A673 (cell line): ENCODE data around the gene C2orf72.

Experiments used
- CTCF ChIP-seq: fragments of 300-800, 200-600 bp; sonication (generic); conservative IDR thresholded peaks from 2 replicates; pipeline ENCODE4 v1.5.1; 2017; ENCODE audit warnings: low read depth, mild to moderate bottlenecking, antibody characterized with exemption, low read length, moderate library complexity, mixed read lengths
- EZH2 ChIP-seq: fragments of 200-600 bp; sonication (generic); IDR thresholded peaks from 2 replicates; pipeline ENCODE4 v1.6.1; 2017; ENCODE audit warnings: borderline replicate concordance, low read depth, mild to moderate bottlenecking, mixed read lengths, antibody characterized with exemption, low read length; ENCODE audit not compliant: poor library complexity, severe bottlenecking

DNA sequence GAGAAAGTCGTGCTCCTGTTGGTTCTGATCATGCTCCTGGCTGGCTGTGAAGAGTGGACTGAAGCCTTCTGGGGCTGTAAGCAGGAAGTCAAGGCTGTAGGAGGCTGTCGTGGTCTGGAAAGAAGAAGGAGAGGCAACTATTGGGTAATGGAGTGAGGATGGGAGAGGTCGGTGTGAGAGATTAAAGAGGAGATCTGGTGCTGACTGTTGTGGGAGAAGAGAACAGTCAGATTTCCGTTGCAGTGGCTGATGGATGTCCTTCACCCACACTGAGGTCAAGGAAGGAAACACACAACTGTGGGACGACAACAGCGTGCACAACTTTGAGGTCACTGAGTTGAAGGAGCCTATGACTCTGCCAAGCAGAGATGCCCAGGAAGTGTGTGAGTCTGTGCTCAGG, 16.5 kb downstream of the C2orf72 start:
- TF ChIP-seq CTCF = no peak
- no peak for TF ChIP-seq EZH2
